ENCODE results near the gene RBMS2.
"Not testable (repeated sequence)": the region's sequence is repeated elsewhere in the genome, so short reads cannot be mapped to it uniquely, and the experiment has no call there.

The RBMS2 gene

GRCh38 chr12:56518570-56518969 lies 3.0 kb upstream of the RBMS2 start:
- DNase-seq: no peak

- DNase-seq: no peak
Measured at GRCh38 chr12:56520048-56520447, 1.6 kb upstream of the RBMS2 start.

GRCh38 chr12:56520506-56520905 lies 1.1 kb upstream of the RBMS2 start:
- no peak for DNase-seq

- no peak for DNase-seq
Measured at GRCh38 chr12:56521209-56521589, 421 bp upstream of the RBMS2 start.

GRCh38 chr12:56522411-56523193 lies 982 bp downstream of the RBMS2 start:
- DNase-seq: no peak

GRCh38 chr12:56528846-56529245 lies 7.2 kb downstream of the RBMS2 start:
- DNase-seq: no peak

- no peak for DNase-seq
Measured at GRCh38 chr12:56529656-56530055, 8.0 kb downstream of the RBMS2 start.

- DNase-seq: no peak
Measured at GRCh38 chr12:56530390-56531055, 8.9 kb downstream of the RBMS2 start.

- DNase-seq: no peak
Measured at GRCh38 chr12:56537546-56537945, 15.9 kb downstream of the RBMS2 start.

DNA sequence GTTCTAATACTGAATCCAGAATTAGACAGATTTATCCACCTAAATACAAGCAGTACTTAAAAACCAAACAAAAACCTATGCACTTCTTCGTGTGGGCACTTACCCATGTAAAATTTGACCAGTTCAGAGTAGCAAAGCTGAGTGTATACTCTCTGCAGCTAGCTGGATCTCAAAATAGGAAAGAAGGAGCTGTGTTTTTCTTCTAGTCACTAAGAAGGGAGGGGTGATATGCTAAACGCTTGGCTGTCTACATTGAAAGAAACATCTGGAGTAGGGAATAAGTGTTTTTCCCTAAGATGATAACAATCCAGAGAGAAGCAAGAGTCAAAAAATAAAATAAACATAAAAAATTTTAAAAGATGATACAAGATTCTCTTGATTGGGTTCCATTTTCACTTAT lies 20.0 kb downstream of the RBMS2 start:
- no peak for DNase-seq

- no peak for DNase-seq
Measured at GRCh38 chr12:56542164-56542563, 20.5 kb downstream of the RBMS2 start.

GRCh38 chr12:56545023-56545604 lies 23.5 kb downstream of the RBMS2 start:
- no peak for DNase-seq

- DNase-seq: no peak
Measured at GRCh38 chr12:56546680-56547079, 25.1 kb downstream of the RBMS2 start.

DNA sequence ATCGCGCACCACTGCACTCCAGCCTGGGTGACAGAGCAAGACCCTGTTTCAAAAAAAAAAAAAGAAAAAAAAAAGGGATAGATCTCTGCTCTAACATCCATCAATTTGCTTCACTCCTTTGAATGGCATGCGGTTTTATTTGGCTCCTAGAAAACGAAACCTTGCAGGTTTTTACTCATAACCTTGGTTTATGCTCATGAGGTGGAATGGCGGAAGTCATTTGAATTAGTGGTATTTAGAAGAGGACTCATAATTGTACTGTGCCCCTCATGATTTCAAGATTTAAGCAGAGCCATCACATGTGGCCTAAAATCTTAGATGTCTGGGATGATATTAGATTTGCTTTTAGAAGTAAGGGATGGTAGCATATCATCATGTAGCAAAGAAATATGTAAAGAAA lies 29.4 kb downstream of the RBMS2 start:
- no peak for DNase-seq

DNA sequence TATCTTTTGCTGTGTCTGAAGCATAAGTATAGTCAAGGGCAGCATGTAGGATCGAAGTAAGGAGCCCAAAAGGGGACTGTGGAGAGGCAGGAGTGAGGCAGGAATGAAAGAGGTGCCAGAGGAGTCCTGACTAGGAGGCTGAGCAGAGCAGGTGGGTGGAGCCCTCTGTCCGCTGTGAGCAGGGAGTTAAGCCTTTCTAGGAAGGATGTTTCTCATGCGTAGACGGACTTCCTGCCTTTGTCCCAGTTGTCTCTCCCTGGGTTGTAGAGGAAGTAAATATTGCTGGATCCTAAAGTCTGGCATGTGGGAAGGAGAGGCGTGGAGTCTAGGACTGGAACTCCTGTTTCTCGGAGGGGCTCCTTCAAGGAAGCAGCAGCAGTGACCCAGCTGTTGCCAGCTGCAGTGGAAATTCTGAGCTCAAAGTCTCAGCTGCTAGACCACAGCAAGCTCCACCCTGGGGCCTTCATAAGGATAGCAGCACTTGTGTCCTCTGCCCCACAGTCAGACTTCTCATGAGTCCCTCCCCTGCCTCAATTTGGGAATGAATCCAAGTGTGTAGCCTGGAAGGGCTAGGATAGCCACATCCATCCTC lies 44.0 kb downstream of the RBMS2 start:
- DNase-seq: no peak

GRCh38 chr12:56568146-56568545 lies 46.5 kb downstream of the RBMS2 start:
- no peak for DNase-seq

DNA sequence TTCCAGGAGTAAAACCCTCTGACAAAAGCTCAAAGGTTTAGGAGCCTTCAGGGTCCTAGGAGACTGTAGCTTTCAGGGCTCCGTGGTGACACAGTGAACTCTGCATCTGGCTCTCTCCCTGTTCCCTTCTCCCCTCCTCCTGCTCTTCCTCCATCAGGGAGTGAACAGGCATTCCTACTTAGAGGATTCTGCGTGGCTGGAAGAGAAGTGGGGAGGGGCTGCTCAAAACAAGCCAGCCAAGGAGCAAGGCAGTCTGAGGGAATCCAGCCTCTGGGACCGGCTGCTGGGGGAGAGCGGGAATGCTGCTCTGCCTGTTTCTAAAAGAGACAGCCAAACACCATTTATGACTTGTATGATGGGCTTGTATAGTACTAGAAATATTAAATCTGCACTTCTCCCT lies 49.5 kb downstream of the RBMS2 start:
- DNase-seq: no peak

DNA sequence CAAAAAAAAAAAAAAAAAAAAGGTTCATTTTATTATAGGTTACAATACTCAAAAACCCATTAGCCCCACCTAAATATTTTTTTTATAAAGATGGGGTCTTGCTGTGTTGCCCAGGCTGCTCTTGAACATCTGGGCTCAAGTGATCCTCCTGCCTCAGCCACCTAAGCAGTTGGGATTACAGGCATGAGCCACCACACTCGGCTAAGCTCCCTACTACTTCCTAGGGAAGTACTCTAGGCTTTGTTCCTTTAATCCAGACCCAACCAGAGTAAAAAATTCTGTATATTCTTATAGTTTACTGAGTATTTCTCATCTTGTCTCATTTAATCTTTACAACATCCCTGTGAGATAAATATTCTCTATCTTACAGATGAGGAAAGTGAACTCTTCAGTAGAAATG lies 50.7 kb downstream of the RBMS2 start:
- no peak for DNase-seq

GRCh38 chr12:56574210-56574609 lies 52.6 kb downstream of the RBMS2 start:
- no peak for DNase-seq

GRCh38 chr12:56577248-56577647 lies 55.6 kb downstream of the RBMS2 start:
- DNase-seq: not testable (repeated sequence)

- no peak for DNase-seq
Measured at GRCh38 chr12:56578983-56579546, 57.4 kb downstream of the RBMS2 start.

DNA sequence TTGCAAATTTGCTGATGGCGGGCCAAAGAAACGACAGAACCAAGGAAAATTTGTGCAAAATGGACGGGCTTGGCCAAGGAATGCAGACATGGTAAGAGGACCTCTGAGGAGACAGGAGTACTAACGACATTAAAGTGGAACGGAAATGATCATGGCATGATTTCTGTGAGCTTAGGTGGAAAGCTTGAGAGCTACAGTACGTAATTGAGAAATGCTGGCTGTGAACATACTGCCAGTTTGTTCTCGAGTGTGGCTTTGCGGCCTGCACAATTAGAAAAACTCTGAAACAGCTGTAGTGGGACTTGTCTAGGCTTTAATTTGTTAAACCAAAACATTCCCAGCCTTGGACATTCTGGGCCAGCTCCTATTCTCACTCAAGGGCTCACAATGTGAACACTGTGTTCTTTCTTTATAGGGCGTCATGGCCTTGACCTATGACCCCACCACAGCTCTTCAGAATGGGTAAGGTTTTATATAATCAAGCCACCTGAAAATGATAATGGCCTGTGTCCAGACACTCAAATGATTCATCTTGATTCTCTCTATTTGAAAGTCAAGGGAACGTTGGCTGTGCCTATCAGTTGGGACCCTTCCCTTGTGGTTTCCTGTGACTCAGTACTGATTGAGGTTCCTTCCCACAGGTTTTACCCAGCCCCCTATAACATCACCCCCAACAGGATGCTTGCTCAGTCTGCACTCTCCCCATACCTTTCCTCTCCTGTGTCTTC lies 60.0 kb downstream of the RBMS2 start:
- DNase-seq: no peak

DNA sequence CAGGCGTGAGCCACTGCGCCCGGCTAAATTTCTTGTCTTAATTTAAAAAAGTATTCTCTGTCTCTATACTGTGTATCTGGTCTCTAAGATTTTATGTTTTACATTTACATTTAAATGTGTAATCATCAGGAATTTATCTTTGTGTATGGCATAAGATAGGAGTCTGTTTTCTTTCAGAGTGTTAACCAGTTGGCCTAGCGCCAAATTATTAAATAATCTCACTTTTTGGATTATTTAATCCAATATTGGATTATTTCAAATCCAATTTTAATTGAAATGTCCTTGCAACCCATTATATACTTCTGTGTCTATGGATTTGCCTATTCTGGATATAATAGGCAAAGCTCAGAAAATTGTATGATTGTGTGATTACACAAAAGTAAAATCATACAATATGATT lies 63.5 kb downstream of the RBMS2 start:
- no peak for DNase-seq

Measured in activated T-cell treated with anti-CD3 and anti-CD28 coated beads for 4 hours (primary cell).